Measurements from ENCODE around the gene ARHGAP26. TPM values are rescaled to one million over a fixed set of nuclear protein-coding genes. Genes with fewer than 3 reads are reported as not detected.

Gene ARHGAP26
- polyA plus RNA-seq, 4 donors = 7.9 to 13.5 (median 12.0) TPM

- peak in 3 of 4 donors; percentile 61 to 63 (median 63) for DNase-seq (ENCODE audit: low read depth in 4 of 4, low spot score in 2 of 4)
Measured at GRCh38 chr5:143002459-143003327, 232.5 kb downstream of the ARHGAP26 start.

- no peak for DNase-seq (ENCODE audit: low read depth in 4 of 4, low spot score in 2 of 4)
Measured at GRCh38 chr5:143003328-143003636, 233.1 kb downstream of the ARHGAP26 start.

GRCh38 chr5:143004361-143005145, 234.4 kb downstream of the ARHGAP26 start:
- peak in 1 of 4 donors; percentile 20 for DNase-seq (ENCODE audit: low read depth in 4 of 4, low spot score in 2 of 4)

GRCh38 chr5:143006501-143006900, 236.3 kb downstream of the ARHGAP26 start:
- DNase-seq (ENCODE audit: low read depth in 4 of 4, low spot score in 2 of 4) = no peak

GRCh38 chr5:143008032-143008431, 237.9 kb downstream of the ARHGAP26 start:
- no peak for DNase-seq (ENCODE audit: low read depth in 4 of 4, low spot score in 2 of 4)

GRCh38 chr5:143008809-143009521, 238.8 kb downstream of the ARHGAP26 start:
- no peak for DNase-seq (ENCODE audit: low read depth in 4 of 4, low spot score in 2 of 4)

GRCh38 chr5:143010351-143010750, 240.2 kb downstream of the ARHGAP26 start:
- DNase-seq (ENCODE audit: low read depth in 4 of 4, low spot score in 2 of 4) = no peak

- DNase-seq (ENCODE audit: low read depth in 4 of 4, low spot score in 2 of 4) = no peak
Measured at GRCh38 chr5:143011585-143011984, 241.4 kb downstream of the ARHGAP26 start.

GRCh38 chr5:143013176-143013891, 243.2 kb downstream of the ARHGAP26 start:
- DNase-seq (ENCODE audit: low read depth in 4 of 4, low spot score in 2 of 4) = no peak

- no peak for DNase-seq (ENCODE audit: low read depth in 4 of 4, low spot score in 2 of 4)
Measured at GRCh38 chr5:143014017-143014651, 244.0 kb downstream of the ARHGAP26 start.

- DNase-seq (ENCODE audit: low read depth in 4 of 4, low spot score in 2 of 4) = no peak
Measured at GRCh38 chr5:143016777-143017516, 246.8 kb downstream of the ARHGAP26 start.

GRCh38 chr5:143017541-143017940, 247.4 kb downstream of the ARHGAP26 start:
- DNase-seq (ENCODE audit: low read depth in 4 of 4, low spot score in 2 of 4) = no peak

GRCh38 chr5:143017992-143018391, 247.8 kb downstream of the ARHGAP26 start:
- DNase-seq (ENCODE audit: low read depth in 4 of 4, low spot score in 2 of 4) = no peak

- DNase-seq (ENCODE audit: low read depth in 4 of 4, low spot score in 2 of 4) = no peak
Measured at GRCh38 chr5:143019157-143019556, 249.0 kb downstream of the ARHGAP26 start.

GRCh38 chr5:143019614-143020515, 249.7 kb downstream of the ARHGAP26 start:
- no peak for DNase-seq (ENCODE audit: low read depth in 4 of 4, low spot score in 2 of 4)

- DNase-seq (ENCODE audit: low read depth in 4 of 4, low spot score in 2 of 4) = no peak
Measured at GRCh38 chr5:143021595-143021994, 251.4 kb downstream of the ARHGAP26 start.

GRCh38 chr5:143023411-143024096, 253.4 kb downstream of the ARHGAP26 start:
- DNase-seq (ENCODE audit: low read depth in 4 of 4, low spot score in 2 of 4) = no peak

Measured in left renal cortex interstitium (tissue), 4 donors.